WTC11 (cell line): ENCODE measurements around the gene CLMN. TPM values are rescaled to one million over a fixed set of nuclear protein-coding genes. Genes with fewer than 3 reads are reported as not detected.
"Not testable (repeated sequence)": the region's sequence is repeated elsewhere in the genome, so short reads cannot be mapped to it uniquely, and the experiment has no call there.

Experiments used
- ATAC-seq: fragments of 200-7000 bp; cut with Tn5 transposase; 2 replicates; pipeline ENCODE4 v1.10.0; 2021; ENCODE audit warnings: mild to moderate bottlenecking, moderate library complexity
- CTCF ChIA-PET: fragments of 300-600 bp; sonication (Branson Sonifier 250); formaldehyde crosslinking; loops from one replicate; lab custom pipeline; 2021; ENCODE audit warnings: antibody characterized with exemption; lab: Charles Lee
- POLR2A ChIA-PET: fragments of 350-600 bp; sonication (Branson Sonifier 250); formaldehyde crosslinking; loops from one replicate; lab custom pipeline; 2021; ENCODE audit warnings: antibody characterized with exemption; lab: Charles Lee
- DNase-seq: peaks from one replicate; pipeline ENCODE4 v3.0.0; 2021; ENCODE audit warnings: low spot score
- H3K27ac Mint-ChIP-seq: 2 replicates; pipeline ENCODE4 v1.8.0; 2021; ENCODE audit warnings: mixed read lengths
- H3K27me3 Mint-ChIP-seq: 2 replicates; pipeline ENCODE4 v1.8.0; 2021; ENCODE audit warnings: low read depth, mild to moderate bottlenecking, moderate library complexity, mixed read lengths
- H3K36me3 Mint-ChIP-seq: 2 replicates; pipeline ENCODE4 v1.8.0; 2021; ENCODE audit warnings: mixed read lengths
- H3K4me1 Mint-ChIP-seq: 2 replicates; pipeline ENCODE4 v1.8.0; 2022; ENCODE audit warnings: mixed read lengths
- H3K4me3 Mint-ChIP-seq: 2 replicates; pipeline ENCODE4 v1.8.0; 2021; ENCODE audit warnings: mild to moderate bottlenecking, moderate library complexity, mixed read lengths
- H3K9me3 Mint-ChIP-seq: 2 replicates; pipeline ENCODE4 v1.8.0; 2021; ENCODE audit warnings: mixed read lengths
- AFF4 ChIP-seq: sonication (generic); formaldehyde crosslinking; IDR thresholded peaks from 2 replicates; pipeline ENCODE4 v1.8.1; 2023; ENCODE audit warnings: mild to moderate bottlenecking, missing genetic modification reagents, borderline replicate concordance
- CDX4 ChIP-seq: fragments of 250-450 bp; sonication (Bioruptor Pico); IDR thresholded peaks from 2 replicates; pipeline ENCODE4 v1.9.0; 2021; ENCODE audit warnings: moderate library complexity, mild to moderate bottlenecking, inconsistent platforms, borderline replicate concordance
- ELF4 ChIP-seq: sonication (generic); formaldehyde crosslinking; IDR thresholded peaks from 2 replicates; pipeline ENCODE4 v1.8.1; 2022; ENCODE audit warnings: low read depth, mild to moderate bottlenecking, moderate library complexity, missing genetic modification reagents
- EMX1 ChIP-seq: fragments of 250-450 bp; sonication (Bioruptor Pico); IDR thresholded peaks from 2 replicates; pipeline ENCODE4 v1.8.0; 2021; ENCODE audit warnings: mild to moderate bottlenecking
- ESRRA ChIP-seq: sonication (generic); formaldehyde crosslinking; IDR thresholded peaks from 2 replicates; pipeline ENCODE4 v1.8.1; 2022; ENCODE audit warnings: mild to moderate bottlenecking, missing genetic modification reagents, borderline replicate concordance
- FOXK1 ChIP-seq: sonication (generic); formaldehyde crosslinking; IDR thresholded peaks from 2 replicates; pipeline ENCODE4 v1.8.0; 2022; ENCODE audit warnings: mild to moderate bottlenecking, moderate library complexity, missing genetic modification reagents
- GABPB1 ChIP-seq: sonication (generic); formaldehyde crosslinking; IDR thresholded peaks from 2 replicates; pipeline ENCODE4 v1.8.1; 2023; ENCODE audit warnings: mild to moderate bottlenecking, missing genetic modification reagents
- GTF2I ChIP-seq: fragments of 250-450 bp; sonication (Bioruptor Pico); conservative IDR thresholded peaks from 2 replicates; pipeline ENCODE4 v1.4.0; 2021; ENCODE audit warnings: mild to moderate bottlenecking
- NFE2L1 ChIP-seq: sonication (generic); formaldehyde crosslinking; IDR thresholded peaks from 2 replicates; pipeline ENCODE4 v1.8.1; 2023; ENCODE audit warnings: missing genetic modification reagents
- TEAD1 ChIP-seq: sonication (generic); formaldehyde crosslinking; IDR thresholded peaks from 2 replicates; pipeline ENCODE4 v1.8.0; 2022; ENCODE audit warnings: mild to moderate bottlenecking, missing genetic modification reagents
- TP53 ChIP-seq: sonication (generic); formaldehyde crosslinking; IDR thresholded peaks from 2 replicates; pipeline ENCODE4 v1.8.1; 2023; ENCODE audit warnings: mild to moderate bottlenecking, missing genetic modification reagents
- ZNF232 ChIP-seq: sonication (generic); formaldehyde crosslinking; IDR thresholded peaks from 2 replicates; pipeline ENCODE4 v1.8.0; 2022; ENCODE audit warnings: mild to moderate bottlenecking, missing genetic modification reagents
- ZNF416 ChIP-seq: fragments of 250-450 bp; sonication (Bioruptor Pico); IDR thresholded peaks from 2 replicates; pipeline ENCODE4 v1.9.0; 2021; ENCODE audit warnings: mild to moderate bottlenecking, inconsistent platforms
- total RNA-seq: library from RNA; stranded (reverse); gene quantifications from 3 replicates; pipeline ENCODE4 v1.2.3, GENCODE V29; 2021
- TF ChIP-seq, protein P1 (sequence below): sonication (generic); formaldehyde crosslinking; IDR thresholded peaks from 2 replicates; pipeline ENCODE4 v1.8.0; 2022; ENCODE audit warnings: missing genetic modification reagents
- TF ChIP-seq, protein P2 (sequence below): sonication (generic); formaldehyde crosslinking; IDR thresholded peaks from 2 replicates; pipeline ENCODE4 v1.8.1; 2022; ENCODE audit warnings: low read depth, mild to moderate bottlenecking, moderate library complexity, missing genetic modification reagents, borderline replicate concordance
- TF ChIP-seq, protein P3 (sequence below): sonication (generic); formaldehyde crosslinking; IDR thresholded peaks from 2 replicates; pipeline ENCODE4 v1.8.0; 2022; ENCODE audit warnings: mild to moderate bottlenecking, missing genetic modification reagents

CLMN gene
- total RNA-seq, 1 experiment from 2014 or later, result 12.2 TPM

DNA sequence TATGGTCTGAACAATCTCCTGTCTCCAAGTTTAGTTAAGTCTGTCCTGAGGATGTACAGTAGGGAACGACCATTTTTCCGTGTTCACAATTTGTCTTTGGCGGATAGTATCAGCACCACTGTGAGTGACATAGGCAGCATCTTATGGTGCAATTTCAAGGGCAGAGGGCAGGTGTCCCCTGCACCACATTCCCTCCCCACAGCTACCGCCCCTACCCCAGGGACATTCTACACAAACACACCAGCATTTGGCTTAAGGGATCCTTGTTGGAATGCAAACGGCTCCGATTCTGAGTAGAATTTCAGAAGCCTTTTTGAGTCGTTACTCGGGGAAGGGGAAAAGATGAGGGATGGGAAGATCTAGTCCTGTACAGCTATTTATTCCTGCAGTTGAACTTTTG is 137.3 kb downstream of the CLMN start:
- no peak for TF ChIP-seq AFF4
- POLR2A ChIA-PET, result no interaction called here
- DNase-seq (peak; percentile 30), ATAC-seq (peak; percentile 90)
- Mint-ChIP-seq H3K27ac (no peak overlapping the region; the same call in 1 of the 2 replicates), H3K4me1 (peaks cover 24% of the 10 kb centered on the region), H3K36me3 (peaks cover 4% of the 10 kb centered on the region), H3K9me3 (0 out of 2 replicates have a peak, but pooled peaks cover 3% of the 10 kb centered on the region), H3K4me3 (no peak overlapping the region), H3K27me3 (no peaks in the 10 kb centered on the region)
- CTCF ChIA-PET, result interaction anchor here (1.7 kb wide), 2 partner anchors 179 to 250 kb away, joined by 5 read pairs; no protein-coding TSS in a partner anchor

GRCh38 chr14:95180966-95181741 is 138.6 kb downstream of the CLMN start:
- no peak for ATAC-seq
- Mint-ChIP-seq H3K9me3 (0 out of 2 replicates have a peak, but pooled peaks cover 3% of the 10 kb centered on the region), H3K36me3 (peaks cover 4% of the 10 kb centered on the region), H3K4me3 (no peak overlapping the region), H3K27me3 (no peaks in the 10 kb centered on the region), H3K4me1 (peaks cover 24% of the 10 kb centered on the region), H3K27ac (peak overlapping the region; percentile 66; the same call in 1 of the 2 replicates)
- ChIA-PET CTCF (interaction anchor here (1.7 kb wide), 1 partner anchor 180 kb away, joined by 5 read pairs; no protein-coding TSS in a partner anchor), POLR2A (no interaction called here)
- no peak for DNase-seq
- TF ChIP-seq TEAD1 (CRISPR knock-in tag) (no peak), GABPB1 (no peak), ESRRA (CRISPR knock-in tag) (no peak)
- TF ChIP-seq, protein P1, sequence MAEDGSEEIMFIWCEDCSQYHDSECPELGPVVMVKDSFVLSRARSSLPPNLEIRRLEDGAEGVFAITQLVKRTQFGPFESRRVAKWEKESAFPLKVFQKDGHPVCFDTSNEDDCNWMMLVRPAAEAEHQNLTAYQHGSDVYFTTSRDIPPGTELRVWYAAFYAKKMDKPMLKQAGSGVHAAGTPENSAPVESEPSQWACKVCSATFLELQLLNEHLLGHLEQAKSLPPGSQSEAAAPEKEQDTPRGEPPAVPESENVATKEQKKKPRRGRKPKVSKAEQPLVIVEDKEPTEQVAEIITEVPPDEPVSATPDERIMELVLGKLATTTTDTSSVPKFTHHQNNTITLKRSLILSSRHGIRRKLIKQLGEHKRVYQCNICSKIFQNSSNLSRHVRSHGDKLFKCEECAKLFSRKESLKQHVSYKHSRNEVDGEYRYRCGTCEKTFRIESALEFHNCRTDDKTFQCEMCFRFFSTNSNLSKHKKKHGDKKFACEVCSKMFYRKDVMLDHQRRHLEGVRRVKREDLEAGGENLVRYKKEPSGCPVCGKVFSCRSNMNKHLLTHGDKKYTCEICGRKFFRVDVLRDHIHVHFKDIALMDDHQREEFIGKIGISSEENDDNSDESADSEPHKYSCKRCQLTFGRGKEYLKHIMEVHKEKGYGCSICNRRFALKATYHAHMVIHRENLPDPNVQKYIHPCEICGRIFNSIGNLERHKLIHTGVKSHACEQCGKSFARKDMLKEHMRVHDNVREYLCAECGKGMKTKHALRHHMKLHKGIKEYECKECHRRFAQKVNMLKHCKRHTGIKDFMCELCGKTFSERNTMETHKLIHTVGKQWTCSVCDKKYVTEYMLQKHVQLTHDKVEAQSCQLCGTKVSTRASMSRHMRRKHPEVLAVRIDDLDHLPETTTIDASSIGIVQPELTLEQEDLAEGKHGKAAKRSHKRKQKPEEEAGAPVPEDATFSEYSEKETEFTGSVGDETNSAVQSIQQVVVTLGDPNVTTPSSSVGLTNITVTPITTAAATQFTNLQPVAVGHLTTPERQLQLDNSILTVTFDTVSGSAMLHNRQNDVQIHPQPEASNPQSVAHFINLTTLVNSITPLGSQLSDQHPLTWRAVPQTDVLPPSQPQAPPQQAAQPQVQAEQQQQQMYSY (CRISPR knock-in tag), result no peak
- TF ChIP-seq, protein P2, sequence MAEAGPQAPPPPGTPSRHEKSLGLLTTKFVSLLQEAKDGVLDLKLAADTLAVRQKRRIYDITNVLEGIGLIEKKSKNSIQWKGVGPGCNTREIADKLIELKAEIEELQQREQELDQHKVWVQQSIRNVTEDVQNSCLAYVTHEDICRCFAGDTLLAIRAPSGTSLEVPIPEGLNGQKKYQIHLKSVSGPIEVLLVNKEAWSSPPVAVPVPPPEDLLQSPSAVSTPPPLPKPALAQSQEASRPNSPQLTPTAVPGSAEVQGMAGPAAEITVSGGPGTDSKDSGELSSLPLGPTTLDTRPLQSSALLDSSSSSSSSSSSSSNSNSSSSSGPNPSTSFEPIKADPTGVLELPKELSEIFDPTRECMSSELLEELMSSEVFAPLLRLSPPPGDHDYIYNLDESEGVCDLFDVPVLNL (CRISPR knock-in tag), result no peak

GRCh38 chr14:95175670-95176069 is 144.0 kb downstream of the CLMN start:
- DNase-seq, H3K27me3 Mint-ChIP-seq, CTCF ChIA-PET, ATAC-seq, POLR2A ChIA-PET, H3K27ac Mint-ChIP-seq, H3K36me3 Mint-ChIP-seq, H3K4me3 Mint-ChIP-seq, H3K4me1 Mint-ChIP-seq, H3K9me3 Mint-ChIP-seq: not testable (repeated sequence)

DNA sequence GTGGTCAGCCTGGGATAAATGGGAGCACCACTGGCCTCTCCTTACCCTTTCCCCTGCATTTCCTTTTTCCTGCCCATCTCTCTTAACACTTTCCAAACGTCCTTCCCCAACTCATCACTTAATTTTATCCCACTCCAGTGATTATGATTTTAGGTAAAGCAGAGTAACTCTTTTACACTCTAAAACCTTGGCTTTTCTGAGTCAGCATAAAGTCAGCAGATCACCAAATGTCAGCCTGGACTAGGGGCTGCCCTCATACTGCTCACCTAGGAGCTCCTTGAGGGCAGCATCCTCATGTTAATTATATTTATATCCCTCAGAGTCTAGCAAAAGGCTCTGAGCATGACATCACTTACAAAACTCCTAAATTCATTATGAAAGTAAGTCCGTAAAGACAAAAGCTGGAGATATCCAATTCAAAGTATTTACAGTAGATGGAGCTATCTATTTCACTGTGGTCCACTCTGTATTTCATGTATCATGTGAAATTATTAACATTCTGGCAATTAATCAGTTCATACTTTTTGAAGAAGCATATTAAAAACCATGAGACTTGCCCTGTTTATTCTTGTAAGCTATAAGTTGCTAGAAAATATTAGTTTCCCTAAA is 145.4 kb downstream of the CLMN start:
- no peak for DNase-seq
- Mint-ChIP-seq H3K4me1 (no peaks in the 10 kb centered on the region), H3K27me3 (no peaks in the 10 kb centered on the region), H3K36me3 (no peaks in the 10 kb centered on the region; the same call in 1 of the 2 replicates), H3K27ac (no peak overlapping the region), H3K4me3 (no peak overlapping the region), H3K9me3 (no peaks in the 10 kb centered on the region)
- POLR2A ChIA-PET, result no interaction called here
- CTCF ChIA-PET, result interaction anchor here (0.6 kb wide), 1 partner anchor 22 kb away, joined by 3 read pairs; no protein-coding TSS in a partner anchor
- ATAC-seq, result no peak
- TF ChIP-seq ELF4 (CRISPR knock-in tag), result no peak
- no peak for TF ChIP-seq CDX4 (CRISPR knock-in tag)
- TF ChIP-seq EMX1, result no peak
- no peak for TF ChIP-seq TP53 (CRISPR knock-in tag)
- TF ChIP-seq, protein P3, sequence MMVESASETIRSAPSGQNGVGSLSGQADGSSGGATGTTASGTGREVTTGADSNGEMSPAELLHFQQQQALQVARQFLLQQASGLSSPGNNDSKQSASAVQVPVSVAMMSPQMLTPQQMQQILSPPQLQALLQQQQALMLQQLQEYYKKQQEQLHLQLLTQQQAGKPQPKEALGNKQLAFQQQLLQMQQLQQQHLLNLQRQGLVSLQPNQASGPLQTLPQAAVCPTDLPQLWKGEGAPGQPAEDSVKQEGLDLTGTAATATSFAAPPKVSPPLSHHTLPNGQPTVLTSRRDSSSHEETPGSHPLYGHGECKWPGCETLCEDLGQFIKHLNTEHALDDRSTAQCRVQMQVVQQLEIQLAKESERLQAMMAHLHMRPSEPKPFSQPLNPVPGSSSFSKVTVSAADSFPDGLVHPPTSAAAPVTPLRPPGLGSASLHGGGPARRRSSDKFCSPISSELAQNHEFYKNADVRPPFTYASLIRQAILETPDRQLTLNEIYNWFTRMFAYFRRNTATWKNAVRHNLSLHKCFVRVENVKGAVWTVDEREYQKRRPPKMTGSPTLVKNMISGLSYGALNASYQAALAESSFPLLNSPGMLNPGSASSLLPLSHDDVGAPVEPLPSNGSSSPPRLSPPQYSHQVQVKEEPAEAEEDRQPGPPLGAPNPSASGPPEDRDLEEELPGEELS, result no peak
- TF ChIP-seq NFE2L1 (CRISPR knock-in tag), result no peak
- no peak for TF ChIP-seq GTF2I (CRISPR knock-in tag)
- no peak for TF ChIP-seq ZNF416 (CRISPR knock-in tag)
- no peak for TF ChIP-seq ZNF232 (CRISPR knock-in tag)
- TF ChIP-seq FOXK1, result no peak
